Common myeloid progenitor, CD34-positive (primary cell): ENCODE results near the gene C12orf75.

Source experiments
- CTCF ChIA-PET: fragments of 350-600 bp; sonication (Branson Sonifier 250); formaldehyde crosslinking; loops from one replicate; lab custom pipeline; 2021; ENCODE audit warnings: antibody characterized with exemption; lab: Charles Lee
- POLR2A ChIA-PET: fragments of 350-600 bp; sonication (Branson Sonifier 250); formaldehyde crosslinking; loops from one replicate; lab custom pipeline; 2021; ENCODE audit warnings: antibody characterized with exemption; lab: Charles Lee
- DNase-seq, 3 donors: peaks; one replicate each; pipeline versions ENCODE4 v3.0.0 to v3.0.0-alpha.2; 2013
- H3K27ac ChIP-seq, 2 experiments: 1 replicate in 1 of 2; 2 replicates in 1 of 2; pipeline ENCODE4 v1.7.0; 2013; ENCODE audit warnings: inconsistent platforms in 2 of 2, low read length in 2 of 2, mild to moderate bottlenecking in 2 of 2, low read depth in 1 of 2, moderate library complexity in 1 of 2; ENCODE audit not compliant: severe bottlenecking in 2 of 2, insufficient read depth in 1 of 2, poor library complexity in 1 of 2
- H3K27me3 ChIP-seq, 5 experiments: replicated peaks in 2 of 5; 1 replicate in 3 of 5; 2 replicates in 2 of 5; pipeline versions ENCODE4 v1.6.1 to v1.7.0; 2013; ENCODE audit warnings: low read length in 4 of 5, mild to moderate bottlenecking in 2 of 5, moderate library complexity in 2 of 5, inconsistent platforms in 1 of 5; ENCODE audit not compliant: insufficient read depth in 5 of 5, control insufficient read depth in 4 of 5
- H3K36me3 ChIP-seq, 4 experiments: 1 replicate in 2 of 4; 2 replicates in 2 of 4; pipeline versions ENCODE4 v1.6.1 to v1.7.0; 2013; ENCODE audit warnings: low read length in 3 of 4, control low read depth in 1 of 4, mild to moderate bottlenecking in 1 of 4; ENCODE audit not compliant: control insufficient read depth in 4 of 4, insufficient read depth in 4 of 4
- H3K4me1 ChIP-seq, 4 experiments: 1 replicate in 3 of 4; 2 replicates in 1 of 4; pipeline versions ENCODE4 v1.6.1 to v1.7.1; 2013; ENCODE audit warnings: low read length in 3 of 4, mild to moderate bottlenecking in 3 of 4, control low read depth in 1 of 4, inconsistent platforms in 1 of 4, moderate library complexity in 1 of 4; ENCODE audit not compliant: control insufficient read depth in 4 of 4, insufficient read depth in 4 of 4; ENCODE audit errors: control extremely low read depth in 1 of 4
- H3K4me3 ChIP-seq, 7 experiments: 1 replicate in 4 of 7; 2 replicates in 3 of 7; pipeline versions ENCODE4 v1.5.1 to v1.7.0; 2013; ENCODE audit warnings: mild to moderate bottlenecking in 7 of 7, low read length in 6 of 7, moderate library complexity in 6 of 7, inconsistent platforms in 2 of 7, low read depth in 2 of 7, control low read depth in 1 of 7; ENCODE audit not compliant: insufficient read depth in 4 of 7, control insufficient read depth in 1 of 7; ENCODE audit errors: extremely low read depth in 1 of 7
- H3K9me3 ChIP-seq, 5 experiments: 1 replicate in 4 of 5; 2 replicates in 1 of 5; pipeline versions ENCODE4 v1.6.1 to v1.7.1; 2013; ENCODE audit warnings: low read length in 4 of 5, mild to moderate bottlenecking in 2 of 5, inconsistent platforms in 1 of 5, low read depth in 1 of 5, moderate library complexity in 1 of 5; ENCODE audit not compliant: control insufficient read depth in 4 of 5, insufficient read depth in 2 of 5; ENCODE audit errors: control extremely low read depth in 1 of 5
- WGBS: methylation state at CpG from one replicate; pipeline ENCODE4 v1.1.5; 2013; ENCODE audit not compliant: insufficient coverage; 5-methylcytosine and 5-hydroxymethylcytosine counted together

Gene C12orf75

DNA sequence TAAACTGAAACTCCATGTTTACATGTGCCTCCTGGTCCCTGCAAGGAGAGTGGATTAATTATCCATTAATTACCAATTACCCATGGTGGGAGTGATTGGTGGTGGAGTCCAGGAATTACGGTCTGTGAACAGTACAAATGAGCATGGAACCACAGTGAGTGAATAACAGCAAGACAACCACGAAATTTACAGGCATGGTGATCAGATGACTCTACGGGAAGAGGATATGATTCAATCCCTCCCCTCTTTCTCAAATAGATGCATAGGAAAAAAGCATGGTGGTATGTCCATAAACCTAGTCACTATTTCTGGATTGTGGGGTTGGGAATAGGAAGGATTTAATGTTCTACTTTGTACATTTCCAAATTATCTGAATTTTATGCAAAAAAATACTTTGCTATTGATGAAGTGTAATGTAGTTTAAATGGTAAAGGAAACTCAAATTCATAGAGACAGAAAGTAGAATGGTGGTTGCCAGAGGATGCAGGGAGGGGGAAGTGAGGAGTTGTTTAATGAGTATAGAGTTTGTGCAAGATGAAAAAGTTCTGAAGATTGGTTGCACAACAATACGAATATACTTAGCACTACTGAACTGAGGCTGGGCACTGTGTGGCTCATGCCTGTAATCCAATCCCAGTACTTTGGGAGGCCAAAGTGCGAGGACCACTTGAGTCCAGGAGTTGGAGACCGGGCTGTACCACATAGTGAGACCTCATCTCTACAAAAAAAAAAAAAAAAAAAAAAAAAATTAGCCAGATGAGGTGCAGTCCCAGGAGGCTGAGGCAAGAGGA, 41.2 kb upstream of the C12orf75 start:
- ChIA-PET POLR2A (no interaction called here), CTCF (no interaction called here)
- DNase-seq: no peak
- Histone ChIP-seq H3K9me3 (peaks cover 0 to 2% (median 0%) of the 10 kb centered on the region in 5 experiments), H3K36me3 (no peaks in the 10 kb centered on the region), H3K27ac (no peak overlapping the region), H3K4me1 (no peaks in the 10 kb centered on the region), H3K27me3 (no peaks in the 10 kb centered on the region), H3K4me3 (no peak overlapping the region)
- 100% methylated on average over 4 of the region's 6 CpGs for WGBS

GRCh38 chr12:105291531-105291930, 39.0 kb upstream of the C12orf75 start:
- Histone ChIP-seq H3K27ac (no peak overlapping the region), H3K9me3 (peaks cover 0 to 2% (median 0%) of the 10 kb centered on the region in 5 experiments), H3K36me3 (no peaks in the 10 kb centered on the region), H3K4me3 (no peak overlapping the region), H3K4me1 (no peaks in the 10 kb centered on the region), H3K27me3 (no peaks in the 10 kb centered on the region)
- DNase-seq: no peak
- 88% methylated on average over 1 of the region's 2 CpGs for WGBS
- CTCF ChIA-PET: interaction anchor here (1.2 kb wide), 1 partner anchor 10 kb away, joined by 3 read pairs; no protein-coding TSS in a partner anchor
- POLR2A ChIA-PET: no interaction called here

DNA sequence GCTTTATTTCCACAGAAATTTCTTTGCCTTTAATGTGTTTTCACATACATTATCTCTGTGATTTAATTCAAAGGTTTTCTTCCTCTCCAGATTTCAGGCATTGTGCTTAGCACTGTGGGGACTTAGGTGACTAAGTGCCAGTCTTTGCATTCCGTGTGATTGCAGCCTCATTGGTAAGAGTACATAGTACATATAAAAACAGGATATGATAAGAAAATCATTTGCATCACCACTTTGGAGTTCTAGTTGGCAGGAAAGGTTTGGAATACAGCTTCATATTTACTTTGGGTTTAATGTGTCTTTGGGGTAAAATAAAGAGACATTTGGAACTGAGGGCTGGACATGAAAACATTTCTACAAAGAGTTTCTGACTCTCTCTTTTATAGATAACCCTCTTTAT, 37.8 kb upstream of the C12orf75 start:
- no peak overlapping the region for H3K4me3 ChIP-seq
- no CpG with 5 or more reads among the region's 1 CpG for WGBS
- ChIA-PET POLR2A (no interaction called here), CTCF (interaction anchor here (1.2 to 1.3 kb wide), 2 partner anchors 9 to 22 kb away, joined by 3 read pairs; no protein-coding TSS in a partner anchor)
- H3K27me3 ChIP-seq: no peaks in the 10 kb centered on the region
- no peak overlapping the region for H3K27ac ChIP-seq
- no peak for DNase-seq
- H3K36me3 ChIP-seq: no peaks in the 10 kb centered on the region
- H3K9me3 ChIP-seq: peaks cover 0 to 4% (median 1%) of the 10 kb centered on the region in 5 experiments
- H3K4me1 ChIP-seq: no peaks in the 10 kb centered on the region

GRCh38 chr12:105293187-105293586, 37.3 kb upstream of the C12orf75 start:
- Histone ChIP-seq H3K4me1 (no peaks in the 10 kb centered on the region), H3K36me3 (no peaks in the 10 kb centered on the region), H3K27me3 (no peaks in the 10 kb centered on the region), H3K4me3 (no peak overlapping the region), H3K27ac (no peak overlapping the region), H3K9me3 (peaks cover 0 to 8% (median 4%) of the 10 kb centered on the region in 5 experiments)
- ChIA-PET CTCF (interaction anchor here (1.3 kb wide), 1 partner anchor 21 kb away, joined by 3 read pairs; no protein-coding TSS in a partner anchor), POLR2A (no interaction called here)
- DNase-seq: no peak

GRCh38 chr12:105294161-105294560, 36.3 kb upstream of the C12orf75 start:
- CTCF ChIA-PET: interaction anchor here (1.3 kb wide), 1 partner anchor 20 kb away, joined by 3 read pairs; no protein-coding TSS in a partner anchor
- Histone ChIP-seq H3K27me3 (no peaks in the 10 kb centered on the region), H3K27ac (no peak overlapping the region), H3K9me3 (peaks cover 0 to 12% (median 6%) of the 10 kb centered on the region in 5 experiments), H3K36me3 (no peaks in the 10 kb centered on the region), H3K4me1 (no peaks in the 10 kb centered on the region), H3K4me3 (no peak overlapping the region)
- WGBS: 100% methylated on average over 2 of the region's 2 CpGs
- no peak for DNase-seq
- POLR2A ChIA-PET: no interaction called here

DNA sequence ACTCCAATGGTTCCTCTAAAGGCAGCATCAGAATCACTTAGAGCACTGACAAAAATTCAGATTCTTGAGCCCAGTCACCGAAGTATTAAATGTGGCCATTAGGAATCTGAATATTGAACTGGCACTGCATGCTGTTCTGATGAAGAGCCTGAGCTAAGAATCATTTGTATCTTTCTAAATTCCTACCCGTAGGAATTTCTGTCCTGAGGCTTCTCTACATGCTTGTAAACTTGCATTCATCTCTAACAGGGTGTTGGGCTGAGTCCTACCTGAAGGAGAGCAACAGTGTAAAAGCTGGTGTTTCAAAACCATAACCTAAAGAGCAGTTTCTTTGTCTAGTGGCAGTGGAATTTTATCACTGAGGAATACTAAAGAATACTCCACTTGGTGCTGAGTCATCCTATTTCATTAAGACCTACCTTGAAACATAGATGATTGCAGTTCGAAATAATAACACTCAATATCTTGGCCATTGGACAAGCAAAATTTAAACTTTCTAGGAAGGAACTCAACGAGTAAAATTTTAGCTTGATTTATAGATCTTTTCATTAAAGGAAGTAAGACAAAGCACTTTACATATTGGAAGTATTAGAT, 35.5 kb upstream of the C12orf75 start:
- CTCF ChIA-PET: no interaction called here
- POLR2A ChIA-PET: no interaction called here
- Histone ChIP-seq H3K27me3 (no peaks in the 10 kb centered on the region), H3K36me3 (no peaks in the 10 kb centered on the region), H3K4me1 (no peaks in the 10 kb centered on the region), H3K4me3 (no peak overlapping the region), H3K9me3 (peaks cover 0 to 12% (median 6%) of the 10 kb centered on the region in 5 experiments), H3K27ac (no peak overlapping the region)
- 100% methylated on average over 2 of the region's 4 CpGs for WGBS
- DNase-seq: no peak
